ENCODE measurements around the gene ELMO3.

DNA sequence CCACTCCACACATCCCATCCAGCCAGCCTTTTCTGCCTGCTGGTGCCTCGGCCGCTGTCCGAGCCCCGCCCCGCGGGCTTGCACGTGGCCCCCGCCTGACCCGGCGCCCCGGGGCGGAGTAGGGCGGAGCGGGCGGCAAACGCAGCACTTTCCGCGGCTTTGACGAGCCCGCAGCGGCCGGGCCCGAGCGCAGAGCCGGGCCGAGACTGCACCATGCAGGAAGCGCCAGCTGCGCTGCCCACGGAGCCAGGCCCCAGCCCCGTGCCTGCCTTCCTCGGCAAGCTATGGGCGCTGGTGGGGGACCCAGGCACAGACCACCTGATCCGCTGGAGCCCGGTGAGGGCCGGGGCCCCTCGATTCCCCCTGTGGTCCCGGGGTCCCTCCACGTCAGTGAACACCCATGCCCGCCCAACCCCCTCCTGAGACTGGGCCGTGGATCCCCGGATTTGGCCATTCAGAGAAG is 34.3 kb upstream of the ELMO3 start, which contains the start of gene HSF4:
- TF ChIP-seq, protein P1, sequence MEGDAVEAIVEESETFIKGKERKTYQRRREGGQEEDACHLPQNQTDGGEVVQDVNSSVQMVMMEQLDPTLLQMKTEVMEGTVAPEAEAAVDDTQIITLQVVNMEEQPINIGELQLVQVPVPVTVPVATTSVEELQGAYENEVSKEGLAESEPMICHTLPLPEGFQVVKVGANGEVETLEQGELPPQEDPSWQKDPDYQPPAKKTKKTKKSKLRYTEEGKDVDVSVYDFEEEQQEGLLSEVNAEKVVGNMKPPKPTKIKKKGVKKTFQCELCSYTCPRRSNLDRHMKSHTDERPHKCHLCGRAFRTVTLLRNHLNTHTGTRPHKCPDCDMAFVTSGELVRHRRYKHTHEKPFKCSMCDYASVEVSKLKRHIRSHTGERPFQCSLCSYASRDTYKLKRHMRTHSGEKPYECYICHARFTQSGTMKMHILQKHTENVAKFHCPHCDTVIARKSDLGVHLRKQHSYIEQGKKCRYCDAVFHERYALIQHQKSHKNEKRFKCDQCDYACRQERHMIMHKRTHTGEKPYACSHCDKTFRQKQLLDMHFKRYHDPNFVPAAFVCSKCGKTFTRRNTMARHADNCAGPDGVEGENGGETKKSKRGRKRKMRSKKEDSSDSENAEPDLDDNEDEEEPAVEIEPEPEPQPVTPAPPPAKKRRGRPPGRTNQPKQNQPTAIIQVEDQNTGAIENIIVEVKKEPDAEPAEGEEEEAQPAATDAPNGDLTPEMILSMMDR (conservative IDR thresholded peaks at IDR 0.05 in 1 of 2, IDR thresholded peaks at IDR 0.05 in 1 of 2; ENCODE audit: low read depth in 1 of 2, low read length in 2 of 2), result no peak
- no peak for TF ChIP-seq EZH2 (IDR thresholded peaks at IDR 0.05; ENCODE audit: low read length, missing control alignments)

Measured in fibroblast of lung (primary cell).